DMS153 treated with DMSO at 0.1 percent for 48 hours (cell line): Measurements from ENCODE around the gene SGK1.
"Not testable (repeated sequence)": the region's sequence is repeated elsewhere in the genome, so short reads cannot be mapped to it uniquely, and the experiment has no call there.

Experiments used
- DNase-seq: peaks from one replicate; lab custom pipeline; 2025; ENCODE audit not compliant: unreplicated experiment; lab: John Stamatoyannopoulos, UW

SGK1 gene

GRCh38 chr6:134193536-134194498 lies 124.1 kb downstream of the SGK1 start:
- DNase-seq, result no peak

GRCh38 chr6:134192609-134193008 lies 125.3 kb downstream of the SGK1 start:
- not testable (repeated sequence) for DNase-seq

GRCh38 chr6:134190883-134191282 lies 127.0 kb downstream of the SGK1 start:
- DNase-seq, result no peak

GRCh38 chr6:134187751-134188150 lies 130.2 kb downstream of the SGK1 start:
- DNase-seq, result no peak

- no peak for DNase-seq
Measured at GRCh38 chr6:134187154-134187553, 130.8 kb downstream of the SGK1 start.

GRCh38 chr6:134186355-134186754 lies 131.6 kb downstream of the SGK1 start:
- no peak for DNase-seq

GRCh38 chr6:134185277-134185676 lies 132.6 kb downstream of the SGK1 start:
- DNase-seq, result no peak

- no peak for DNase-seq
Measured at GRCh38 chr6:134183844-134184243, 134.1 kb downstream of the SGK1 start.

- DNase-seq, result no peak
Measured at GRCh38 chr6:134182528-134182927, 135.4 kb downstream of the SGK1 start.

GRCh38 chr6:134181726-134182125 lies 136.2 kb downstream of the SGK1 start:
- DNase-seq, result not testable (repeated sequence)

- DNase-seq, result not testable (repeated sequence)
Measured at GRCh38 chr6:134181251-134181650, 136.7 kb downstream of the SGK1 start.

GRCh38 chr6:134180540-134180939 lies 137.4 kb downstream of the SGK1 start:
- DNase-seq, result not testable (repeated sequence)

- no peak for DNase-seq
Measured at GRCh38 chr6:134178161-134179044, 139.5 kb downstream of the SGK1 start.

GRCh38 chr6:134177753-134178160 lies 140.2 kb downstream of the SGK1 start:
- no peak for DNase-seq

GRCh38 chr6:134177236-134177635 lies 140.7 kb downstream of the SGK1 start:
- no peak for DNase-seq

- DNase-seq, result no peak
Measured at GRCh38 chr6:134176264-134176975, 141.5 kb downstream of the SGK1 start.

- DNase-seq, result no peak
Measured at GRCh38 chr6:134175532-134176263, 142.2 kb downstream of the SGK1 start.

- peak; percentile 83 for DNase-seq
Measured at GRCh38 chr6:134174672-134175531, 143.0 kb downstream of the SGK1 start.

GRCh38 chr6:134173936-134174671 lies 143.8 kb downstream of the SGK1 start:
- DNase-seq, result peak; percentile 76
